GM12878 (cell line): ENCODE results near the gene HTR7. TPM values are rescaled to one million over a fixed set of nuclear protein-coding genes. Genes with fewer than 3 reads are reported as not detected.
A peak's percentile ranks its signal among the peaks of the same experiment; 100 is the strongest.

Source experiments
- ATAC-seq: fragments of 200-7000 bp; cut with Tn5 transposase; 3 replicates; pipeline ENCODE4 v1.9.1; 2020; ENCODE audit warnings: mild to moderate bottlenecking, moderate library complexity
- BruUV-seq: library from RNA; stranded (reverse); fragments of 400-500 nt; replicated peaks from 2 replicates; lab custom pipeline; 2021; lab: Mats Ljungman, UMichigan
- CTCF ChIA-PET: fragments of 300-600 bp; sonication (Branson Sonifier 250); formaldehyde crosslinking; extraction: SDS; loops from one replicate; lab custom pipeline; 2021; ENCODE audit warnings: inconsistent platforms; lab: Yijun Ruan, JAX
- POLR2A ChIA-PET: fragments of 350-600 bp; formaldehyde crosslinking; extraction: SDS; loops from one replicate; lab custom pipeline; 2021; ENCODE audit warnings: inconsistent platforms; lab: Charles Lee
- RAD21 ChIA-PET: fragments of 300-600 bp; sonication (Branson Sonifier 250); formaldehyde crosslinking; loops from one replicate; lab custom pipeline; 2023; ENCODE audit warnings: antibody characterized with exemption; ENCODE audit not compliant: unreplicated experiment; lab: Charles Lee
- SMC1A ChIA-PET: fragments of 300-600 bp; sonication (Branson Sonifier 250); formaldehyde crosslinking; loops from one replicate; lab custom pipeline; 2023; ENCODE audit not compliant: unreplicated experiment, uncharacterized antibody; lab: Charles Lee
- DNase-seq: peaks from one replicate; pipeline ENCODE4 v3.0.0-alpha.2; 2011; ENCODE audit warnings: low read depth, low spot score
- FAIRE-seq: peaks from 3 replicates; lab custom pipeline; 2011; peaks lifted over from hg19 to GRCh38; lab: Jason Lieb, UNC
- H2AFZ ChIP-seq: 2 replicates; pipeline ENCODE4 v1.6.0; 2011; ENCODE audit warnings: low read depth, low read length, control low read depth; ENCODE audit not compliant: control insufficient read depth
- H3K27ac ChIP-seq: 2 replicates; pipeline ENCODE4 v1.5.1; 2011; ENCODE audit warnings: control low read depth; ENCODE audit not compliant: control insufficient read depth, insufficient read depth
- H3K27me3 ChIP-seq, 2 experiments: replicated peaks in 1 of 2; 2 replicates each; pipeline versions ENCODE4 v1.6.0 to v1.6.1; 2011; ENCODE audit warnings: low read length in 1 of 2; ENCODE audit not compliant: control insufficient read depth in 2 of 2, insufficient read depth in 2 of 2
- H3K36me3 ChIP-seq, 2 experiments: 2 replicates each; pipeline ENCODE4 v1.5.1; 2011; ENCODE audit warnings: low read length in 1 of 2; ENCODE audit not compliant: control insufficient read depth in 2 of 2, insufficient read depth in 2 of 2
- H3K4me1 ChIP-seq: 2 replicates; pipeline ENCODE4 v1.6.1; 2011; ENCODE audit warnings: mild to moderate bottlenecking, low read length, moderate library complexity, mixed read lengths; ENCODE audit not compliant: control insufficient read depth, insufficient read depth
- H3K4me2 ChIP-seq: 2 replicates; pipeline ENCODE4 v1.6.0; 2011; ENCODE audit warnings: control low read depth; ENCODE audit not compliant: control insufficient read depth, insufficient read depth
- H3K4me3 ChIP-seq: fragments of 200-600 bp; sonication (generic); 2 replicates; pipeline ENCODE4 v1.5.1; 2016
- H3K79me2 ChIP-seq: 2 replicates; pipeline ENCODE4 v1.6.0; 2011; ENCODE audit warnings: low read length; ENCODE audit not compliant: control insufficient read depth, insufficient read depth
- H3K9ac ChIP-seq: 2 replicates; pipeline ENCODE4 v1.8.0; 2011; ENCODE audit warnings: low read length, control low read depth, mixed read lengths; ENCODE audit not compliant: control insufficient read depth, insufficient read depth
- H3K9me3 ChIP-seq: replicated peaks from 3 replicates; pipeline ENCODE4 v1.5.1; 2011; ENCODE audit warnings: mild to moderate bottlenecking, low read length; ENCODE audit not compliant: control insufficient read depth, insufficient read depth
- H4K20me1 ChIP-seq: 2 replicates; pipeline ENCODE4 v1.6.0; 2011; ENCODE audit not compliant: control insufficient read depth, insufficient read depth
- BCLAF1 ChIP-seq: fragments of 450-650 bp; IDR thresholded peaks from 2 replicates; pipeline ENCODE4 v1.6.1; 2017; ENCODE audit warnings: antibody characterized with exemption, mild to moderate bottlenecking, moderate library complexity
- CBX3 ChIP-seq: fragments of 200-600 bp; sonication (generic); IDR thresholded peaks from 2 replicates; pipeline ENCODE4 v1.6.1; 2016; ENCODE audit warnings: low read depth, borderline replicate concordance
- CTCF ChIP-seq, 3 experiments: IDR thresholded peaks in 2 of 3; conservative IDR thresholded peaks in 1 of 3; 2 replicates each; pipeline ENCODE4 v1.5.1; 2011; ENCODE audit warnings: low read depth in 3 of 3, low read length in 3 of 3, mild to moderate bottlenecking in 3 of 3, control low read depth in 2 of 3, moderate library complexity in 2 of 3, inconsistent platforms in 1 of 3, mixed read lengths in 1 of 3; ENCODE audit not compliant: control insufficient read depth in 2 of 3, insufficient read depth in 1 of 3; ENCODE audit errors: extremely low read depth in 1 of 3
- NFIC ChIP-seq: IDR thresholded peaks from 2 replicates; pipeline ENCODE4 v1.6.1; 2012; ENCODE audit warnings: low read depth, mild to moderate bottlenecking, inconsistent platforms, low read length, moderate library complexity
- TARDBP ChIP-seq: IDR thresholded peaks from 2 replicates; pipeline ENCODE4 v1.6.1; 2016; ENCODE audit warnings: borderline replicate concordance
- ZNF592 ChIP-seq: fragments of 450-650 bp; IDR thresholded peaks from 2 replicates; pipeline ENCODE4 v1.6.1; 2017; ENCODE audit warnings: mild to moderate bottlenecking, moderate library complexity
- ZZZ3 ChIP-seq: IDR thresholded peaks from 2 replicates; pipeline ENCODE4 v1.6.1; 2011; ENCODE audit warnings: low read depth; ENCODE audit not compliant: control insufficient read depth, insufficient read length
- WGBS: methylation state at CpG from one replicate; pipeline ENCODE4 v1.1.6; 2016; ENCODE audit warnings: low lambda C conversion rate; ENCODE audit not compliant: insufficient replicate concordance, insufficient coverage; ENCODE audit errors: missing lambda C conversion rate; 5-methylcytosine and 5-hydroxymethylcytosine counted together
- in situ Hi-C: fragments of 300-500 bp; cut with MboI; formaldehyde crosslinking; loops from 9 replicates; pipeline ENCODE4 v1.14.3; 2018; ENCODE audit warnings: mixed read lengths
- intact Hi-C: fragments of 100-400 bp; cut with micrococcal nuclease; formaldehyde crosslinking; loops from one replicate; pipeline ENCODE4 v1.14.2; 2022; ENCODE audit not compliant: unreplicated experiment
- polyA plus RNA-seq, 11 experiments: library from polyadenylated mRNA; depleted of rRNA in 4 of 11; unstranded in 6 of 11; stranded (reverse) in 5 of 11; fragments of >200 nt; fragmentation: Nextera tagmentation in 4 of 11; fragmentation: Illumina TruSeq in 1 of 11; extraction: Ambion mirVana in 4 of 11; extraction: Trizol in 1 of 11; gene quantifications; 1 replicate in 1 of 11; 2 replicates in 10 of 11; pipeline versions ENCODE4 v1.2.1 to v1.2.3, GENCODE V29; 2011 to 2016; ENCODE audit warnings: inconsistent platforms in 2 of 11, missing spikeins in 2 of 11, low read depth in 1 of 11
- total RNA-seq, 4 experiments: library from RNA; depleted of rRNA in 3 of 4; stranded (reverse); fragments of >200 nt in 3 of 4; fragmentation: Illumina TruSeq in 1 of 4; extraction: Trizol in 1 of 4; gene quantifications; 2 replicates each; pipeline versions ENCODE4 v1.2.1 to v1.2.3, GENCODE V29; 2013 to 2021

The HTR7 gene
- total and polyA plus RNA-seq, 10 of the 15 experiments (the other 5 are each of a cell fraction or from before 2014, with no cell fraction given), result 0.01 to 1.3 (median 0.06) TPM; not detected in 4

GRCh38 chr10:90845726-90846125, 12.1 kb downstream of the HTR7 start:
- in situ Hi-C loops, result no loop called here
- Histone ChIP-seq H3K27me3 (peaks cover 0 to 2% of the 10 kb centered on the region in 2 experiments; a peak in 1 of 4 replicates), H3K9ac (no peak overlapping the region), H3K4me2 (no peak overlapping the region), H3K4me1 (no peaks in the 10 kb centered on the region), H2AFZ (no peak overlapping the region), H3K79me2 (no peaks in the 10 kb centered on the region), H3K9me3 (peaks cover 4% of the 10 kb centered on the region), H4K20me1 (no peaks in the 10 kb centered on the region), H3K4me3 (no peak overlapping the region), H3K27ac (no peak overlapping the region), H3K36me3 (no peaks in the 10 kb centered on the region)
- no peak for FAIRE-seq
- ChIA-PET CTCF (no interaction called here), POLR2A (no interaction called here), RAD21 (no interaction called here), SMC1A (no interaction called here)
- TF ChIP-seq BCLAF1, result no peak
- DNase-seq, result no peak
- WGBS, result 11% methylated on average over 3 of the region's 3 CpGs
- ATAC-seq, result no peak
- BruUV-seq, result no TSS peak
- intact Hi-C loops, result no loop called here

GRCh38 chr10:90842725-90843124, 15.1 kb downstream of the HTR7 start:
- Histone ChIP-seq H3K4me2 (no peak overlapping the region), H3K27ac (no peak overlapping the region), H3K79me2 (no peaks in the 10 kb centered on the region), H2AFZ (no peak overlapping the region), H3K9ac (no peak overlapping the region), H3K36me3 (no peaks in the 10 kb centered on the region), H3K4me1 (no peaks in the 10 kb centered on the region), H3K4me3 (no peak overlapping the region), H3K9me3 (no peaks in the 10 kb centered on the region; the same call in 2 of the 3 replicates), H4K20me1 (no peaks in the 10 kb centered on the region), H3K27me3 (peaks cover 0 to 2% of the 10 kb centered on the region in 2 experiments; a peak in 1 of 4 replicates)
- no TSS peak for BruUV-seq
- POLR2A ChIA-PET, result no interaction called here
- RAD21 ChIA-PET, result no interaction called here
- CTCF ChIA-PET, result no interaction called here
- peak; percentile 38 for ATAC-seq
- SMC1A ChIA-PET, result no interaction called here
- 0% methylated on average over 1 of the region's 1 CpG for WGBS
- DNase-seq, result no peak
- intact Hi-C loops, result no loop called here
- in situ Hi-C loops, result no loop called here
- no peak for FAIRE-seq
- no peak for TF ChIP-seq TARDBP
- no peak for TF ChIP-seq ZNF592
- TF ChIP-seq ZZZ3, result no peak
- TF ChIP-seq NFIC, result no peak
- TF ChIP-seq CTCF (IDR thresholded peaks at IDR 0.05 in 2 of 3, conservative IDR thresholded peaks at IDR 0.05 in 1 of 3; ENCODE audit: control insufficient read depth in 2 of 3, extremely low read depth in 1 of 3, insufficient read depth in 1 of 3, low read depth in 3 of 3, low read length in 3 of 3), result no peak
- TF ChIP-seq CBX3, result no peak
